PFSK-1 (cell line): Measurements from ENCODE around the gene CD300E.

Source experiments
- FOXP2 ChIP-seq: optimal IDR thresholded peaks from 2 replicates; pipeline ENCODE3; 2011; ENCODE audit warnings: borderline replicate concordance, control low read depth, inconsistent platforms; ENCODE audit not compliant: insufficient read depth; ENCODE audit errors: extremely low read length, extremely low read depth
- POLR2AphosphoS5 ChIP-seq: IDR thresholded peaks from 2 replicates; pipeline ENCODE4 v1.6.1; 2012; ENCODE audit warnings: low read depth, mild to moderate bottlenecking, control low read depth, low read length, moderate library complexity
- SIN3A ChIP-seq: IDR thresholded peaks from 2 replicates; pipeline ENCODE4 v1.6.1; 2012; ENCODE audit warnings: mild to moderate bottlenecking, low read length, moderate library complexity, borderline replicate concordance; ENCODE audit not compliant: insufficient read depth
- TAF1 ChIP-seq: IDR thresholded peaks from 2 replicates; pipeline ENCODE4 v1.6.1; 2012; ENCODE audit warnings: low read length, control low read depth, borderline replicate concordance; ENCODE audit not compliant: insufficient read depth
- TF ChIP-seq, protein P1 (sequence below), 2 experiments: IDR thresholded peaks; 2 replicates each; pipeline versions ENCODE4 v1.6.1 to v1.8.0; 2011 to 2012; ENCODE audit warnings: low read depth in 2 of 2, low read length in 2 of 2, control low read depth in 1 of 2, inconsistent platforms in 1 of 2, mild to moderate bottlenecking in 1 of 2, moderate library complexity in 1 of 2; ENCODE audit not compliant: insufficient read depth in 1 of 2

- no peak for TF ChIP-seq POLR2AphosphoS5
- TF ChIP-seq, protein P1, sequence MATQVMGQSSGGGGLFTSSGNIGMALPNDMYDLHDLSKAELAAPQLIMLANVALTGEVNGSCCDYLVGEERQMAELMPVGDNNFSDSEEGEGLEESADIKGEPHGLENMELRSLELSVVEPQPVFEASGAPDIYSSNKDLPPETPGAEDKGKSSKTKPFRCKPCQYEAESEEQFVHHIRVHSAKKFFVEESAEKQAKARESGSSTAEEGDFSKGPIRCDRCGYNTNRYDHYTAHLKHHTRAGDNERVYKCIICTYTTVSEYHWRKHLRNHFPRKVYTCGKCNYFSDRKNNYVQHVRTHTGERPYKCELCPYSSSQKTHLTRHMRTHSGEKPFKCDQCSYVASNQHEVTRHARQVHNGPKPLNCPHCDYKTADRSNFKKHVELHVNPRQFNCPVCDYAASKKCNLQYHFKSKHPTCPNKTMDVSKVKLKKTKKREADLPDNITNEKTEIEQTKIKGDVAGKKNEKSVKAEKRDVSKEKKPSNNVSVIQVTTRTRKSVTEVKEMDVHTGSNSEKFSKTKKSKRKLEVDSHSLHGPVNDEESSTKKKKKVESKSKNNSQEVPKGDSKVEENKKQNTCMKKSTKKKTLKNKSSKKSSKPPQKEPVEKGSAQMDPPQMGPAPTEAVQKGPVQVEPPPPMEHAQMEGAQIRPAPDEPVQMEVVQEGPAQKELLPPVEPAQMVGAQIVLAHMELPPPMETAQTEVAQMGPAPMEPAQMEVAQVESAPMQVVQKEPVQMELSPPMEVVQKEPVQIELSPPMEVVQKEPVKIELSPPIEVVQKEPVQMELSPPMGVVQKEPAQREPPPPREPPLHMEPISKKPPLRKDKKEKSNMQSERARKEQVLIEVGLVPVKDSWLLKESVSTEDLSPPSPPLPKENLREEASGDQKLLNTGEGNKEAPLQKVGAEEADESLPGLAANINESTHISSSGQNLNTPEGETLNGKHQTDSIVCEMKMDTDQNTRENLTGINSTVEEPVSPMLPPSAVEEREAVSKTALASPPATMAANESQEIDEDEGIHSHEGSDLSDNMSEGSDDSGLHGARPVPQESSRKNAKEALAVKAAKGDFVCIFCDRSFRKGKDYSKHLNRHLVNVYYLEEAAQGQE (IDR thresholded peaks at IDR 0.05; ENCODE audit: insufficient read depth in 1 of 2, low read depth in 2 of 2, low read length in 2 of 2): no peak
- TF ChIP-seq FOXP2: no peak
- no peak for TF ChIP-seq TAF1
- TF ChIP-seq SIN3A: no peak
Measured at GRCh38 chr17:74642556-74642955, 19.0 kb upstream of the CD300E start.
